ENCODE results near the gene ANKRD29. TPM values are rescaled to one million over a fixed set of nuclear protein-coding genes. Genes with fewer than 3 reads are reported as not detected.
"Not testable (repeated sequence)": the region's sequence is repeated elsewhere in the genome, so short reads cannot be mapped to it uniquely, and the experiment has no call there.

Gene ANKRD29
- total RNA-seq, 1 donor from 2014 or later, result not detected

GRCh38 chr18:23617412-23618014 is 45.2 kb downstream of the ANKRD29 start:
- Mint-ChIP-seq H3K27me3 (ENCODE audit: unreplicated experiment) (peaks cover 20% of the 10 kb centered on the region), H3K4me3 (ENCODE audit: unreplicated experiment) (no peak overlapping the region), H3K36me3 (ENCODE audit: unreplicated experiment) (no peaks in the 10 kb centered on the region), H3K9me3 (ENCODE audit: unreplicated experiment) (peaks cover 4% of the 10 kb centered on the region), H3K27ac (ENCODE audit: unreplicated experiment) (no peak overlapping the region), H3K4me1 (ENCODE audit: low read depth, unreplicated experiment) (peaks cover 5% of the 10 kb centered on the region)
- no peak for DNase-seq
- no peak for TF ChIP-seq CTCF (IDR thresholded peaks at IDR 0.05; ENCODE audit: partially characterized antibody, unreplicated experiment)

GRCh38 chr18:23616258-23616657 is 46.5 kb downstream of the ANKRD29 start:
- Mint-ChIP-seq H3K4me3 (ENCODE audit: unreplicated experiment) (no peak overlapping the region), H3K27me3 (ENCODE audit: unreplicated experiment) (peaks cover 18% of the 10 kb centered on the region), H3K36me3 (ENCODE audit: unreplicated experiment) (no peaks in the 10 kb centered on the region), H3K27ac (ENCODE audit: unreplicated experiment) (no peak overlapping the region), H3K4me1 (ENCODE audit: low read depth, unreplicated experiment) (peaks cover 5% of the 10 kb centered on the region), H3K9me3 (ENCODE audit: unreplicated experiment) (peaks cover 2% of the 10 kb centered on the region)
- DNase-seq, result no peak
- TF ChIP-seq CTCF (IDR thresholded peaks at IDR 0.05; ENCODE audit: partially characterized antibody, unreplicated experiment), result no peak

- H3K36me3 Mint-ChIP-seq (ENCODE audit: unreplicated experiment), result no peaks in the 10 kb centered on the region
- H3K27me3 Mint-ChIP-seq (ENCODE audit: unreplicated experiment), result peaks cover 7% of the 10 kb centered on the region
- no peak for TF ChIP-seq CTCF (IDR thresholded peaks at IDR 0.05; ENCODE audit: partially characterized antibody, unreplicated experiment)
- no peaks in the 10 kb centered on the region for H3K4me1 Mint-ChIP-seq (ENCODE audit: low read depth, unreplicated experiment)
- H3K27ac Mint-ChIP-seq (ENCODE audit: unreplicated experiment), result no peak overlapping the region
- H3K4me3 Mint-ChIP-seq (ENCODE audit: unreplicated experiment), result no peak overlapping the region
- H3K9me3 Mint-ChIP-seq (ENCODE audit: unreplicated experiment), result no peaks in the 10 kb centered on the region
- DNase-seq, result no peak
These were observed 47.8 kb downstream of the ANKRD29 start for GRCh38 chr18:23614891-23615290.

GRCh38 chr18:23614413-23614812 is 48.3 kb downstream of the ANKRD29 start:
- DNase-seq, result no peak
- Mint-ChIP-seq H3K27ac (ENCODE audit: unreplicated experiment) (no peak overlapping the region), H3K4me1 (ENCODE audit: low read depth, unreplicated experiment) (no peaks in the 10 kb centered on the region), H3K4me3 (ENCODE audit: unreplicated experiment) (no peak overlapping the region), H3K27me3 (ENCODE audit: unreplicated experiment) (peaks cover 4% of the 10 kb centered on the region), H3K36me3 (ENCODE audit: unreplicated experiment) (no peaks in the 10 kb centered on the region), H3K9me3 (ENCODE audit: unreplicated experiment) (no peaks in the 10 kb centered on the region)
- no peak for TF ChIP-seq CTCF (IDR thresholded peaks at IDR 0.05; ENCODE audit: partially characterized antibody, unreplicated experiment)

- not testable (repeated sequence) for H3K36me3 Mint-ChIP-seq (ENCODE audit: unreplicated experiment); H3K27ac Mint-ChIP-seq (ENCODE audit: unreplicated experiment); H3K9me3 Mint-ChIP-seq (ENCODE audit: unreplicated experiment); H3K4me1 Mint-ChIP-seq (ENCODE audit: low read depth, unreplicated experiment); H3K4me3 Mint-ChIP-seq (ENCODE audit: unreplicated experiment); DNase-seq; H3K27me3 Mint-ChIP-seq (ENCODE audit: unreplicated experiment)
These were observed 49.6 kb downstream of the ANKRD29 start for GRCh38 chr18:23613091-23613475.
